Choroid plexus epithelial cell (primary cell): Measurements from ENCODE around the gene MAP3K4.

Source experiments
- DNase-seq: peaks from one replicate; pipeline ENCODE4 v3.0.0-alpha.2; 2010; ENCODE audit warnings: low read depth
- H3K4me3 ChIP-seq: 2 replicates; pipeline ENCODE4 v1.5.1; 2011; ENCODE audit warnings: low read depth, mild to moderate bottlenecking, control low read depth, low read length, moderate library complexity
- TF ChIP-seq, protein P1 (sequence below): conservative IDR thresholded peaks from 2 replicates; pipeline ENCODE4 v1.5.1; 2011; ENCODE audit warnings: low read depth, mild to moderate bottlenecking, control low read depth, inconsistent platforms, low read length, moderate library complexity

The MAP3K4 gene

GRCh38 chr6:160952633-160953281, 38.8 kb upstream of the MAP3K4 start:
- DNase-seq: peak; percentile 27
- TF ChIP-seq, protein P1, sequence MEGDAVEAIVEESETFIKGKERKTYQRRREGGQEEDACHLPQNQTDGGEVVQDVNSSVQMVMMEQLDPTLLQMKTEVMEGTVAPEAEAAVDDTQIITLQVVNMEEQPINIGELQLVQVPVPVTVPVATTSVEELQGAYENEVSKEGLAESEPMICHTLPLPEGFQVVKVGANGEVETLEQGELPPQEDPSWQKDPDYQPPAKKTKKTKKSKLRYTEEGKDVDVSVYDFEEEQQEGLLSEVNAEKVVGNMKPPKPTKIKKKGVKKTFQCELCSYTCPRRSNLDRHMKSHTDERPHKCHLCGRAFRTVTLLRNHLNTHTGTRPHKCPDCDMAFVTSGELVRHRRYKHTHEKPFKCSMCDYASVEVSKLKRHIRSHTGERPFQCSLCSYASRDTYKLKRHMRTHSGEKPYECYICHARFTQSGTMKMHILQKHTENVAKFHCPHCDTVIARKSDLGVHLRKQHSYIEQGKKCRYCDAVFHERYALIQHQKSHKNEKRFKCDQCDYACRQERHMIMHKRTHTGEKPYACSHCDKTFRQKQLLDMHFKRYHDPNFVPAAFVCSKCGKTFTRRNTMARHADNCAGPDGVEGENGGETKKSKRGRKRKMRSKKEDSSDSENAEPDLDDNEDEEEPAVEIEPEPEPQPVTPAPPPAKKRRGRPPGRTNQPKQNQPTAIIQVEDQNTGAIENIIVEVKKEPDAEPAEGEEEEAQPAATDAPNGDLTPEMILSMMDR: no peak
- H3K4me3 ChIP-seq: no peak overlapping the region

GRCh38 chr6:160955508-160956295, 35.9 kb upstream of the MAP3K4 start:
- DNase-seq: no peak
- no peak overlapping the region for H3K4me3 ChIP-seq
- TF ChIP-seq, protein P1: no peak

- DNase-seq: no peak
- TF ChIP-seq, protein P1: no peak
- no peak overlapping the region for H3K4me3 ChIP-seq
Measured at GRCh38 chr6:160956300-160957035, 35.1 kb upstream of the MAP3K4 start.

GRCh38 chr6:160959726-160960435, 31.7 kb upstream of the MAP3K4 start:
- no peak overlapping the region for H3K4me3 ChIP-seq
- no peak for DNase-seq
- TF ChIP-seq, protein P1: no peak

DNA sequence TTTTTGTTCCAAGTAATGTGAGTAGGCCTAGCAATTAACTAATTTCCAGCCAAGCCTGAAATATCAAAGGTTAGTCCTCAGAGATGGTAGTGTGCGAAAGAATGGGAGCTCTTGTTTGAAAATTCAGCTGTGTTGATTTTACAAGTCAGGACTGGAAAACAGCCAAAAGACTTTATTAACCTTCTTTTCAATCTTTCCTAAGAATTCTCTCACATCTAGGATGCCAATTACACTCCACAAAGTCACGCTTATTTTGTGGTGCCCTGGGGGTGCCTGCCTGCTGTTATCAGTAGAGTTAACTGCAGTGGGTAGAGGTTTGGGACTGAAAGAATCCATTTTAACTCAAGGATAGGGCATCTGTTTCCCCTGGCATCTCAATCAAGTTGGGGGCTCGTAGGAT, 30.7 kb upstream of the MAP3K4 start:
- H3K4me3 ChIP-seq: no peak overlapping the region
- no peak for DNase-seq
- TF ChIP-seq, protein P1: no peak

DNA sequence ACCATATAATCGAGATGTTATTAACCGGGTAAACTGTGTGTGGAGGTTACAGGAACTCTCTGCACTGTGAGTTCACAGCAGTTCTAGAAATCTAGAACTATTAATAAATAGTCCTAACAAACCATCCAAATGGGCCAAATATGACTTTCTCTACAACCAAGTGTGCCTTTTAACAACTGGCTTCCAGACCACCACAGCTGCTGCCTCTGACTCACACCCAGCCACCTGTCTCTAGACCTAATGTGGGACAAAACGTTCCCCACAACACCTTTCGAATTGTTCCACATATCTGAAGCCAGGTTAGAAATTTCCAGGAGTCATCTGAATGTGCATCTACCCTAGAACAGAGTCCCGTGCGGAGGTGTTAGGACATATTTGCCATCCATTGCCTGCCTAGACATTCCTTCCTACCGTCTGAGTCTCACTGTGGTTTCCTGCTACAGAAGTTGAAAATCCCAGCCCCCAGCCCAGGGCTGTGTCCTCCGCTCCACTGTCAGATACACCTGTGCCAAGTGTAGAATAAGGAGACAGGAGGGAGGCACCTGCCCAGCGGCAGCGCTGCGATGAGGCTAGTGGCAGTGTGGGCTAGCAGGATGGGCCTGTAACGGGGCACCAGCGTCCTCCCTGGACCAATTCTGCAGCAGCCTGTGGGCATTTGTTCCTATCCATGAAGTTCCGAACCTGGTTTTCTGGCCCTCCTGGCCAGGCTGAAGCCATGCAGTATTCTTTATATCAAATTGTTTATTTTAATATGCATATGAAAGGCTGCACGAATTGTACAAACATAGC, 28.5 kb upstream of the MAP3K4 start:
- DNase-seq: no peak
- no peak overlapping the region for H3K4me3 ChIP-seq
- TF ChIP-seq, protein P1: no peak
